K562 (cell line): ENCODE results near the gene DCAF4. TPM values are rescaled to one million over a fixed set of nuclear protein-coding genes. Genes with fewer than 3 reads are reported as not detected.
A peak's percentile ranks its signal among the peaks of the same experiment; 100 is the strongest.

Source experiments
- ATAC-seq: fragments of 200-7000 bp; cut with Tn5 transposase; 3 replicates; pipeline ENCODE4 v1.9.1; 2020; ENCODE audit warnings: moderate library complexity
- BruUV-seq: library from RNA; stranded (reverse); fragments of 400-500 nt; replicated peaks from 2 replicates; lab custom pipeline; 2021; lab: Mats Ljungman, UMichigan
- CTCF ChIA-PET: fragments of 300-600 bp; formaldehyde crosslinking; extraction: SDS; loops from one replicate; lab custom pipeline; 2021; ENCODE audit warnings: low intra/inter-chr PET ratio; lab: Yijun Ruan, JAX
- POLR2A ChIA-PET: fragments of 300-600, 350-650 bp; sonication (Branson Sonifier 250); formaldehyde crosslinking; extraction: SDS; loops from one replicate; lab custom pipeline; 2021; ENCODE audit warnings: antibody characterized with exemption, inconsistent platforms; lab: Yijun Ruan, JAX
- DNase-seq, 4 experiments: peaks; one replicate each; pipeline versions ENCODE4 v3.0.0 to v3.0.0-alpha.2; 2011 to 2018; ENCODE audit warnings: low spot score in 3 of 4, mixed read lengths in 3 of 4; ENCODE audit errors: extremely low read depth in 1 of 4
- FAIRE-seq: peaks from 2 replicates; lab custom pipeline; 2011; peaks lifted over from hg19 to GRCh38; lab: Jason Lieb, UNC
- H2AFZ ChIP-seq: 2 replicates; pipeline ENCODE4 v1.6.0; 2011; ENCODE audit warnings: low read depth, low read length, control low read depth, inconsistent platforms
- H3K27ac ChIP-seq: fragments of 200-600 bp; 3 replicates; pipeline ENCODE4 v1.8.0; 2011; ENCODE audit warnings: low read depth, mild to moderate bottlenecking, control low read depth, inconsistent platforms, low read length, moderate library complexity, mixed read lengths; ENCODE audit errors: extremely low read depth
- H3K27me3 ChIP-seq, 2 experiments: fragments of 300-600 bp in 1 of 2; 2 replicates in 1 of 2; 3 replicates in 1 of 2; pipeline versions ENCODE4 v1.6.0 to v1.8.0; 2011; ENCODE audit warnings: inconsistent platforms in 2 of 2, low read length in 2 of 2, mild to moderate bottlenecking in 1 of 2, mixed read lengths in 1 of 2, moderate library complexity in 1 of 2; ENCODE audit not compliant: control insufficient read depth in 2 of 2, insufficient read depth in 2 of 2
- H3K36me3 ChIP-seq: fragments of 300-600 bp; 3 replicates; pipeline ENCODE4 v1.8.0; 2011; ENCODE audit warnings: mild to moderate bottlenecking, low read length, inconsistent platforms; ENCODE audit not compliant: control insufficient read depth, insufficient read depth
- H3K4me1 ChIP-seq, 2 experiments: fragments of 200-600 bp in 1 of 2; replicated peaks in 1 of 2; 2 replicates in 1 of 2; 3 replicates in 1 of 2; pipeline versions ENCODE4 v1.5.1 to v1.8.0; 2011; ENCODE audit warnings: inconsistent platforms in 2 of 2, low read length in 2 of 2, mild to moderate bottlenecking in 1 of 2, mixed read lengths in 1 of 2, moderate library complexity in 1 of 2; ENCODE audit not compliant: control insufficient read depth in 2 of 2, insufficient read depth in 2 of 2
- H3K4me2 ChIP-seq: 2 replicates; pipeline ENCODE4 v1.6.1; 2011; ENCODE audit warnings: low read length, control low read depth, inconsistent platforms, mixed read lengths; ENCODE audit not compliant: insufficient read depth
- H3K4me3 ChIP-seq: fragments of 200-600 bp; sonication (generic), shearing (Covaris generic); 2 replicates; pipeline ENCODE4 v1.5.1; 2016; ENCODE audit warnings: control low read depth, inconsistent platforms
- H3K79me2 ChIP-seq: fragments of 200-600 bp; 3 replicates; pipeline ENCODE4 v1.8.0; 2011; ENCODE audit warnings: low read length, inconsistent platforms; ENCODE audit not compliant: control insufficient read depth, insufficient read depth
- H3K9ac ChIP-seq, 2 experiments: 2 replicates each; pipeline versions ENCODE4 v1.6.0 to v1.6.1; 2011; ENCODE audit warnings: low read depth in 2 of 2, low read length in 2 of 2, control low read depth in 1 of 2, inconsistent platforms in 1 of 2, mild to moderate bottlenecking in 1 of 2, mixed read lengths in 1 of 2; ENCODE audit not compliant: insufficient read depth in 1 of 2
- H3K9me1 ChIP-seq: one replicate; pipeline ENCODE4 v1.6.0; 2011; ENCODE audit warnings: inconsistent platforms, mild to moderate bottlenecking, low read length, moderate library complexity; ENCODE audit not compliant: control insufficient read depth, insufficient read depth
- H3K9me3 ChIP-seq: replicated peaks from 2 replicates; pipeline ENCODE4 v1.5.1; 2011; ENCODE audit warnings: low read depth, low read length, inconsistent platforms; ENCODE audit not compliant: control insufficient read depth, insufficient read depth
- H4K20me1 ChIP-seq: replicated peaks from 2 replicates; pipeline ENCODE4 v1.6.1; 2011; ENCODE audit warnings: low read length, inconsistent platforms, mixed read lengths; ENCODE audit not compliant: control insufficient read depth, insufficient read depth
- HNRNPUL1 ChIP-seq: fragments of 200-400 bp; formaldehyde crosslinking; IDR thresholded peaks from 2 replicates; pipeline ENCODE4 v1.6.1; 2017; ENCODE audit warnings: low read length
- RBBP5 ChIP-seq: fragments of 200-600 bp; sonication (generic); IDR thresholded peaks from 2 replicates; pipeline ENCODE4 v1.6.1; 2012; ENCODE audit warnings: borderline replicate concordance, mild to moderate bottlenecking, low read length, control low read depth, inconsistent platforms; ENCODE audit not compliant: insufficient read depth, poor library complexity, severe bottlenecking
- SAFB ChIP-seq: fragments of 200-400 bp; formaldehyde crosslinking; IDR thresholded peaks from 2 replicates; pipeline ENCODE4 v1.6.1; 2017; ENCODE audit warnings: low read depth, low read length, borderline replicate concordance
- SIRT6 ChIP-seq: IDR thresholded peaks from one replicate; pipeline ENCODE4 v1.6.1; 2012; ENCODE audit warnings: low read depth, mild to moderate bottlenecking, control low read depth, inconsistent platforms, low read length, moderate library complexity
- SPI1 ChIP-seq: IDR thresholded peaks from 2 replicates; pipeline ENCODE4 v1.6.1; 2011; ENCODE audit warnings: low read depth, low read length, control low read depth, borderline replicate concordance
- ZNF668 ChIP-seq: fragments of 250-450 bp; sonication (Bioruptor Pico); IDR thresholded peaks from 2 replicates; pipeline ENCODE4 v1.8.0; 2022; ENCODE audit warnings: mild to moderate bottlenecking, inconsistent platforms
- ZNF764 ChIP-seq: fragments of 250-450 bp; sonication (Bioruptor Pico); IDR thresholded peaks from 2 replicates; pipeline ENCODE4 v1.4.0; 2020; ENCODE audit warnings: low read depth, mild to moderate bottlenecking, moderate library complexity
- WGBS: fragments of 100-300 bp; shearing (Covaris generic); methylation state at CpG from one replicate; pipeline ENCODE4 v1.1.6; 2016; ENCODE audit warnings: low coverage, mixed read lengths; ENCODE audit not compliant: insufficient coverage; ENCODE audit errors: missing lambda C conversion rate; 5-methylcytosine and 5-hydroxymethylcytosine counted together
- in situ Hi-C: fragments of 300-500 bp; cut with MboI; formaldehyde crosslinking; loops from 4 replicates; pipeline ENCODE4 v1.15.0; 2018; ENCODE audit warnings: inconsistent platforms, mixed read lengths
- intact Hi-C: fragments of 100-400 bp; cut with micrococcal nuclease; formaldehyde crosslinking; loops from 2 replicates; pipeline ENCODE4 v1.14.2; 2022
- polyA plus RNA-seq, 8 experiments: library from polyadenylated mRNA; depleted of rRNA in 4 of 8; stranded (reverse) in 5 of 8; unstranded in 3 of 8; fragments of >200 nt; fragmentation: Nextera tagmentation in 2 of 8; fragmentation: Illumina TruSeq in 1 of 8; extraction: Ambion mirVana in 2 of 8; extraction: Trizol in 1 of 8; gene quantifications; 2 replicates each; pipeline versions ENCODE4 v1.2.1 to v1.2.3, GENCODE V29; 2011 to 2014; ENCODE audit warnings: inconsistent platforms in 1 of 8, missing spikeins in 1 of 8
- total RNA-seq, 7 experiments: library from RNA; depleted of rRNA in 6 of 7; stranded (reverse); fragments of >200 nt in 6 of 7; fragmentation: Illumina TruSeq in 2 of 7; extraction: Trizol in 2 of 7; gene quantifications; 2 replicates each; pipeline versions ENCODE4 v1.2.1 to v1.2.3, GENCODE V29; 2011 to 2021; ENCODE audit warnings: low replicate concordance in 1 of 7

The DCAF4 gene
- total and polyA plus RNA-seq, 9 of the 15 experiments (the other 6 are each of a cell fraction or from before 2014, with no cell fraction given) = 2.7 to 49.2 (median 22.9) TPM

- H3K4me3 ChIP-seq = no peak overlapping the region
- H3K4me1 ChIP-seq = peaks cover 2 to 6% of the 10 kb centered on the region in 2 experiments; a peak in 3 of 5 replicates
- H3K36me3 ChIP-seq = no peaks in the 10 kb centered on the region
- FAIRE-seq (no peak), DNase-seq (no peak), ATAC-seq (no peak)
- CTCF ChIA-PET = no interaction called here
- no TSS peak for BruUV-seq
- POLR2A ChIA-PET = interaction anchor here (0.6 to 0.7 kb wide), 2 partner anchors 9 to 28 kb away, joined by 3 to 4 read pairs; partner anchors contain the start of gene DCAF4
- in situ Hi-C loops (no loop called here), intact Hi-C loops (no loop called here)
- no peak for TF ChIP-seq SIRT6
- TF ChIP-seq HNRNPUL1 = no peak
- TF ChIP-seq SAFB = no peak
- TF ChIP-seq SPI1 = peak; percentile 69; the same call in 1 of the 2 replicates
- no peak for TF ChIP-seq ZNF668 (CRISPR knock-in tag)
- TF ChIP-seq ZNF764 = no peak
- TF ChIP-seq RBBP5 = no peak
- no peaks in the 10 kb centered on the region for H3K9me3 ChIP-seq
- H3K4me2 ChIP-seq = no peak overlapping the region
- no peaks in the 10 kb centered on the region for H3K27me3 ChIP-seq
- no peak overlapping the region for H3K9ac ChIP-seq
- no peak overlapping the region for H2AFZ ChIP-seq
- no peak overlapping the region for H3K27ac ChIP-seq
- H3K79me2 ChIP-seq = no peaks in the 10 kb centered on the region
- no peaks in the 10 kb centered on the region for H4K20me1 ChIP-seq
- H3K9me1 ChIP-seq = no peaks in the 10 kb centered on the region
- WGBS = 39% methylated on average over 3 of the region's 3 CpGs
Observed at GRCh38 chr14:72898448-72898847, 27.8 kb upstream of the DCAF4 start.
